ENCODE results near the gene KIRREL3.

DNA sequence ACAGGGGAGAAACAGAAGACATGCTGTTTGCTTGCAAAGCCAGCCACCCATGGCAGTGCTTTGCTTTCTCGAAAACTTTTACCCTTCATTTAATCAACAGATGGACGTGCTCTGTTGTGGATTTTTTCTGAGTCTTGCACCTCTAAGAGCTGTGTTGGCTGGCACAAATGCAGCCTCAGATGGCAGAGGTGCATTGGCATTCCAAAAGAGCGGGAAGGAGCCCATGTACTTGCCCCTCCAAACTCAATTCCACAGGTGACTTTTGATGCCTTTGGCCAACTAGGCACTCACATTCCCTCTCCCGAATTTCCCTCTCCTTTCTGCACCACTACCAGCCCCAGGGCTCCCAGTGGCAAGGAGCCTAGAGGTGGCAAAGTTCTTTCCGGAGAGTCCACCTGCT is 1.2 kb downstream of the KIRREL3 start:
- TF ChIP-seq, protein P1, sequence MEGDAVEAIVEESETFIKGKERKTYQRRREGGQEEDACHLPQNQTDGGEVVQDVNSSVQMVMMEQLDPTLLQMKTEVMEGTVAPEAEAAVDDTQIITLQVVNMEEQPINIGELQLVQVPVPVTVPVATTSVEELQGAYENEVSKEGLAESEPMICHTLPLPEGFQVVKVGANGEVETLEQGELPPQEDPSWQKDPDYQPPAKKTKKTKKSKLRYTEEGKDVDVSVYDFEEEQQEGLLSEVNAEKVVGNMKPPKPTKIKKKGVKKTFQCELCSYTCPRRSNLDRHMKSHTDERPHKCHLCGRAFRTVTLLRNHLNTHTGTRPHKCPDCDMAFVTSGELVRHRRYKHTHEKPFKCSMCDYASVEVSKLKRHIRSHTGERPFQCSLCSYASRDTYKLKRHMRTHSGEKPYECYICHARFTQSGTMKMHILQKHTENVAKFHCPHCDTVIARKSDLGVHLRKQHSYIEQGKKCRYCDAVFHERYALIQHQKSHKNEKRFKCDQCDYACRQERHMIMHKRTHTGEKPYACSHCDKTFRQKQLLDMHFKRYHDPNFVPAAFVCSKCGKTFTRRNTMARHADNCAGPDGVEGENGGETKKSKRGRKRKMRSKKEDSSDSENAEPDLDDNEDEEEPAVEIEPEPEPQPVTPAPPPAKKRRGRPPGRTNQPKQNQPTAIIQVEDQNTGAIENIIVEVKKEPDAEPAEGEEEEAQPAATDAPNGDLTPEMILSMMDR (IDR thresholded peaks at IDR 0.05): no peak
- no peak for TF ChIP-seq POLR2A (IDR thresholded peaks at IDR 0.05)

All from testis (tissue), 2 donors.